Measurements from ENCODE around the gene SMYD2.

DNA sequence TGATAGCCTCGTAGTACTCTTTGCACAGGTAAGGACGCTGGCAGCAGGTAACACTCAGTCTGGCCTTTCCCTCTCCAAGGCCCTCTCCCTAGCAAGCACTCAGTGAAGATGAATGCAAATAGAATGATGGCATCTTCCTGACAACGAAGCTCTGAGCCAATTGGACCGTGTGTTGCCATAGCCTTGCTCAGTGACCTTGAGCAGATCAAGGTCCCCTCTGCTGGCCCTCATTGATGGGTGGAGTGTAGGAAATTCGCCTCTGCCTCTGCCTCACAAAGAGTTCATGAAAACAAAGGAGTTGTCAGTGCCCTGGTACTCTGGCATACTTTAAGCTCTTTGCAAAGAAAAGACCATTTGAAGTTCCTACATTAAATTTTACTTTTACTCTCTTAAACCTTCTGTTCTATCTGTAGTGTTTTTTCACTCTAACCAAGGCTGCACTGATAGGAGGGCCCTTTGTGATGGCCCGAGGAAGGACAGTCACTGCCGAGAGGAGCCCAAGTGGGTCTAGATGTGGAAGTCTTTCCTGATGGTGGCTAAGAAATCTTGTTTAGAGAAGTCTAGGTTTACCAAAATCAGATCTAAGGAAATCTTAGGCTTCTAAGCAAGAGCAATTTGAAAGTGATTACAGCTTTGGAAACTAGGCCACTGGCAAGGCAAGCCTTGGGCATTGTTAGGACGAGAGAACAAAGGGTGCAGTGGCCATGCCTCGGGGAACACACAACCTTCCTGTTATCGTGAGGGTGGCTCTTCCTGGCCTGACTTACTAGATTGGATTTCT, 38.2 kb downstream of the SMYD2 start:
- TF ChIP-seq CTCF (IDR thresholded peaks at IDR 0.05) (no peak), MAX (CRISPR knock-in tag; IDR thresholded peaks at IDR 0.05) (no peak), TP53 (CRISPR knock-in tag; IDR thresholded peaks at IDR 0.05) (no peak), ELF4 (CRISPR knock-in tag; IDR thresholded peaks at IDR 0.05; ENCODE audit: low read depth) (no peak), NFE2L1 (CRISPR knock-in tag; IDR thresholded peaks at IDR 0.05) (no peak), ZNF416 (CRISPR knock-in tag; IDR thresholded peaks at IDR 0.05) (no peak), ZNF317 (CRISPR knock-in tag; IDR thresholded peaks at IDR 0.05; ENCODE audit: borderline replicate concordance, low read depth) (no peak), FOXP1 (CRISPR knock-in tag; IDR thresholded peaks at IDR 0.05; ENCODE audit: borderline replicate concordance) (no peak), ZNF138 (CRISPR knock-in tag; conservative IDR thresholded peaks at IDR 0.05) (no peak), NR2C2 (CRISPR knock-in tag; IDR thresholded peaks at IDR 0.05) (no peak), E2F1 (CRISPR knock-in tag; IDR thresholded peaks at IDR 0.05) (no peak), NR3C1 (CRISPR knock-in tag; conservative IDR thresholded peaks at IDR 0.05; ENCODE audit: low read depth) (no peak)
- TF ChIP-seq, protein P1, sequence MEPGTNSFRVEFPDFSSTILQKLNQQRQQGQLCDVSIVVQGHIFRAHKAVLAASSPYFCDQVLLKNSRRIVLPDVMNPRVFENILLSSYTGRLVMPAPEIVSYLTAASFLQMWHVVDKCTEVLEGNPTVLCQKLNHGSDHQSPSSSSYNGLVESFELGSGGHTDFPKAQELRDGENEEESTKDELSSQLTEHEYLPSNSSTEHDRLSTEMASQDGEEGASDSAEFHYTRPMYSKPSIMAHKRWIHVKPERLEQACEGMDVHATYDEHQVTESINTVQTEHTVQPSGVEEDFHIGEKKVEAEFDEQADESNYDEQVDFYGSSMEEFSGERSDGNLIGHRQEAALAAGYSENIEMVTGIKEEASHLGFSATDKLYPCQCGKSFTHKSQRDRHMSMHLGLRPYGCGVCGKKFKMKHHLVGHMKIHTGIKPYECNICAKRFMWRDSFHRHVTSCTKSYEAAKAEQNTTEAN (CRISPR knock-in tag; IDR thresholded peaks at IDR 0.05) = no peak
- TF ChIP-seq, protein P2, sequence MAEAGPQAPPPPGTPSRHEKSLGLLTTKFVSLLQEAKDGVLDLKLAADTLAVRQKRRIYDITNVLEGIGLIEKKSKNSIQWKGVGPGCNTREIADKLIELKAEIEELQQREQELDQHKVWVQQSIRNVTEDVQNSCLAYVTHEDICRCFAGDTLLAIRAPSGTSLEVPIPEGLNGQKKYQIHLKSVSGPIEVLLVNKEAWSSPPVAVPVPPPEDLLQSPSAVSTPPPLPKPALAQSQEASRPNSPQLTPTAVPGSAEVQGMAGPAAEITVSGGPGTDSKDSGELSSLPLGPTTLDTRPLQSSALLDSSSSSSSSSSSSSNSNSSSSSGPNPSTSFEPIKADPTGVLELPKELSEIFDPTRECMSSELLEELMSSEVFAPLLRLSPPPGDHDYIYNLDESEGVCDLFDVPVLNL (CRISPR knock-in tag; IDR thresholded peaks at IDR 0.05; ENCODE audit: borderline replicate concordance, low read depth) = no peak
